Measurements from ENCODE around the gene IRS1. TPM values are rescaled to one million over a fixed set of nuclear protein-coding genes. Genes with fewer than 3 reads are reported as not detected.

Gene IRS1
- total RNA-seq, 1 donor from 2014 or later, result 19.8 TPM

DNA sequence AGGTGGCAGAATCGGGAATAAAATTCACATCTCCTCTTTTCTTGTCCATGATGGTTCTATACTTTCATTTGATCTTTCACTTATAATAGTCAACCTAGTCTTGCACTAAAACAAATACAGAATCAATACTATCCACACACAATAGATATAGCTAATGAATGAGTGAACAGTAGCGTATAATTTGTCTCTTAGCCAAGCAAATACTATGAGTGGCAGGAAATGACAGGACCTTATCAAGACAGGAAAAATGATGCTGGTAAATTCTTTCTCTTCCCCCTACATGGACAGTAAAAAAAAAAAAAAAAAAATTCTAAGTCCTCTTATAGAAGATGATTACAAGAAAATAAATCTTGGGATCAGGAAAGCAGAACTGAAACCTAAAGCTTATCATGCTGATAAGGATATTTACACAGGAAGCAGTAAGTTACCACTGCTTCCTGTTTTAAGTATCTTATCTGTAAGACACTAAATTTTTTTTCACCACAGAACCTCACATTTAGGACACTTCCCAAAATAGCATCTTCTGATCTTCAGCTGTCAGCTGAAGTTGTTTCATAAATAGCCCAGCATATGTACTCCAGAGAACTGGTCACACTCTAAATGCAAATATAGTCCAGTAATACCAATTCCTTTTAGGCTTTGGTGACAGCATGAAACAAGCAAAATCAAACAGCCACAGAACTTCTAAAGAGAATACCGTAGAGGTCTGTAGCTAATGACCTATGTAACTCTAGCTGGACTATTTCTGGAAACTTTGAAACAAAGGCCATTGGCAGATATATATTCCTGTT lies 27.0 kb downstream of the IRS1 start:
- no peaks in the 10 kb centered on the region for H3K27me3 Mint-ChIP-seq (ENCODE audit: unreplicated experiment)
- TF ChIP-seq, protein P1, sequence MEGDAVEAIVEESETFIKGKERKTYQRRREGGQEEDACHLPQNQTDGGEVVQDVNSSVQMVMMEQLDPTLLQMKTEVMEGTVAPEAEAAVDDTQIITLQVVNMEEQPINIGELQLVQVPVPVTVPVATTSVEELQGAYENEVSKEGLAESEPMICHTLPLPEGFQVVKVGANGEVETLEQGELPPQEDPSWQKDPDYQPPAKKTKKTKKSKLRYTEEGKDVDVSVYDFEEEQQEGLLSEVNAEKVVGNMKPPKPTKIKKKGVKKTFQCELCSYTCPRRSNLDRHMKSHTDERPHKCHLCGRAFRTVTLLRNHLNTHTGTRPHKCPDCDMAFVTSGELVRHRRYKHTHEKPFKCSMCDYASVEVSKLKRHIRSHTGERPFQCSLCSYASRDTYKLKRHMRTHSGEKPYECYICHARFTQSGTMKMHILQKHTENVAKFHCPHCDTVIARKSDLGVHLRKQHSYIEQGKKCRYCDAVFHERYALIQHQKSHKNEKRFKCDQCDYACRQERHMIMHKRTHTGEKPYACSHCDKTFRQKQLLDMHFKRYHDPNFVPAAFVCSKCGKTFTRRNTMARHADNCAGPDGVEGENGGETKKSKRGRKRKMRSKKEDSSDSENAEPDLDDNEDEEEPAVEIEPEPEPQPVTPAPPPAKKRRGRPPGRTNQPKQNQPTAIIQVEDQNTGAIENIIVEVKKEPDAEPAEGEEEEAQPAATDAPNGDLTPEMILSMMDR (IDR thresholded peaks at IDR 0.05), result no peak
- peak overlapping the region; percentile 12 for H3K27ac Mint-ChIP-seq (ENCODE audit: unreplicated experiment)
- H3K4me3 Mint-ChIP-seq (ENCODE audit: unreplicated experiment), result no peak overlapping the region
- peaks cover 44% of the 10 kb centered on the region for H3K36me3 Mint-ChIP-seq (ENCODE audit: unreplicated experiment)
- H3K4me1 Mint-ChIP-seq (ENCODE audit: unreplicated experiment), result peaks cover 19% of the 10 kb centered on the region
- peaks cover 13% of the 10 kb centered on the region for H3K9me3 Mint-ChIP-seq (ENCODE audit: unreplicated experiment)
- no peak for DNase-seq (ENCODE audit: extremely low spot score, unreplicated experiment)

DNA sequence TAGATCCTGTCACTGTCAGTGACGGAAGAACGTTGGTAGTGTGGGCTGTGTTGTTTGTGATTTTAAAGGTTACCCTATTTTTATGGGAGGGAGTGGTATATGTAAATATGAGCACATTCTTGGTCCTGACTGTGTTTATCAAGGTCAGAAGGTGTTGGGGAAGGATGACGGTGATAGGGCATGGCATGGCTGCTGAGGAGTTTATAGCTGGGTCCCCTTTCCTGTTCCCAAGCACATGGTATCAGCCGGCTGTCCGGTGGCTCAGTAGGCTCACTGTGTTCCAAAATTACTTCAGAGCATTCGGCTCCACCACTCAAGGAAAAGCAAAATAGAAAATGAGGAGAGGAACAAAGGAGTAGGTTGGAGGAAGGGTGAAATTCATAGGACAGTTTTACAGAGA lies 28.6 kb downstream of the IRS1 start:
- H3K36me3 Mint-ChIP-seq (ENCODE audit: unreplicated experiment), result peaks cover 36% of the 10 kb centered on the region
- no peak overlapping the region for H3K27ac Mint-ChIP-seq (ENCODE audit: unreplicated experiment)
- H3K4me3 Mint-ChIP-seq (ENCODE audit: unreplicated experiment), result no peak overlapping the region
- peaks cover 13% of the 10 kb centered on the region for H3K9me3 Mint-ChIP-seq (ENCODE audit: unreplicated experiment)
- H3K27me3 Mint-ChIP-seq (ENCODE audit: unreplicated experiment), result no peaks in the 10 kb centered on the region
- TF ChIP-seq, protein P1 (IDR thresholded peaks at IDR 0.05), result no peak
- DNase-seq (ENCODE audit: extremely low spot score, unreplicated experiment), result no peak
- H3K4me1 Mint-ChIP-seq (ENCODE audit: unreplicated experiment), result peaks cover 19% of the 10 kb centered on the region

DNA sequence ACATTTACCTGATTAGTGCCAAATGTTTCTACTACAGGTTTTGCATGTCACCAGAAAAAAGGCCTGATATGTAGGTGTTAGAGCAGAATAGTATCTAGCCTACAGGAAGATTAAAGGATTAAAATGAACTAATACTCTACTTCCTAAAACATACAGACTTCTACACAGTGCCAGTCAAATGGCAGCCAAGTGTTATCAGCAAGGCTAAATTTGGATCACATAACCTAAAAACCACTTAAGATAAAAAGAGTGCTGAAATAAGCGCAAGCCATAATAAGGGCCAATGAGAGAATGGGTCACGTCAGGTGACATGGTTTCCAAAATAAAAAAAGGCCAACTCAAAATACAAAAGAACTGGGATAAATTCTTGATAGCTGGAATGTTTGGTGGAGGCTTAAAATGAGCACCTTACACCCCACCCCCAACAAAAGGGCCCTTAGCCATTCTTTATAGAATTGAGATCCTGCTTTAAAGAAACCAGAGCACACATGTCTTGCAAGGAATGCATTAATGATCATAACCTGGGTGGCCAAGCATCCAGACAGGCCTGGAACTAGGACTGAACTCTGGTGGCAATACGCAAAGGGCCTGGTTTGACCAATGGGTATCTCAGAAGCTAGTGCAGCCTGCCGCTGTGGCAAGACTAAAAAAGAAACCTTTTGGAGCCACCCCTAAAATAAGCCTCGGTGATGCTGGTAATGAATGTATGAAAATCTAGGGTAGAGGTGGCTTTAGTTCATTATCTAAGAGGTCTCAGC lies 32.4 kb downstream of the IRS1 start:
- Mint-ChIP-seq H3K27me3 (ENCODE audit: unreplicated experiment) (no peaks in the 10 kb centered on the region), H3K4me1 (ENCODE audit: unreplicated experiment) (peaks cover 19% of the 10 kb centered on the region), H3K27ac (ENCODE audit: unreplicated experiment) (no peak overlapping the region), H3K9me3 (ENCODE audit: unreplicated experiment) (peaks cover 4% of the 10 kb centered on the region), H3K4me3 (ENCODE audit: unreplicated experiment) (no peak overlapping the region), H3K36me3 (ENCODE audit: unreplicated experiment) (peaks cover 28% of the 10 kb centered on the region)
- TF ChIP-seq, protein P1 (IDR thresholded peaks at IDR 0.05), result no peak
- no peak for DNase-seq (ENCODE audit: extremely low spot score, unreplicated experiment)

DNA sequence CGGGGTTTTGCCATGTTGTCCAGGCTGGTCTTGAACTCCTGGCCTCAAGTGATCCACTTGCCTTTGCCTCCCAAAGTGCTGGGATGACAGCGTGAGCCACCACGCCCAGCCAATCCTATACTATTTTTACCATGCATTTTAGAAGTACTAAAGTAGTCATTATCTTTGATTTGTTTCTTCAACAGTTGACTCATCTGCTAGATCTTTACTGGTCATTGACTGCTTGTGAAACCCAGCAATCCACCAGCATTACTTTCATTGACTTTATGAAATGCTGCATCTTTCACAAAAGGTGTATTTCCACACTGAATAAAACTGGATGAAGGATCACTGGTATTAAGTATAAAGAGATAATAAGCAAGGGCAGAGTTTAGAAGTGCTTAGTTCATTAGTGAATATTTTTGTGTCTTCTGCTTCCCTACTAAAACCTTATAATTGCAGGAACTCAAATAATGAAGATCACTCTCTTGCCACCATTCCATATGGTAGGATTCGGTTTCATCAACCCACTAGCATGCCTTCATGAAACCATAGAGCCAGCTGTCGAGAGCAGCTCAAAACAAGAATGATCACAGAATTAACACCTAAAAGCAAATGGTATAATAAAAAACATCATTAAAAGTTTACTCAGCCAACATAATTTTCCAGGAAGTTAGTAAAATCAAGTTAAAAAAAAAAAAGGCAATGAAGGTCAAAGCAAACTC lies 33.1 kb downstream of the IRS1 start:
- H3K4me1 Mint-ChIP-seq (ENCODE audit: unreplicated experiment), result peaks cover 14% of the 10 kb centered on the region
- no peak for DNase-seq (ENCODE audit: extremely low spot score, unreplicated experiment)
- H3K27me3 Mint-ChIP-seq (ENCODE audit: unreplicated experiment), result no peaks in the 10 kb centered on the region

More for the DNA sequence above, 33.1 kb downstream of the IRS1 start:
- Mint-ChIP-seq H3K9me3 (ENCODE audit: unreplicated experiment) (peaks cover 5% of the 10 kb centered on the region), H3K27ac (ENCODE audit: unreplicated experiment) (no peak overlapping the region), H3K36me3 (ENCODE audit: unreplicated experiment) (peaks cover 28% of the 10 kb centered on the region), H3K4me3 (ENCODE audit: unreplicated experiment) (no peak overlapping the region)
- TF ChIP-seq, protein P1 (IDR thresholded peaks at IDR 0.05), result no peak

All from osteocyte (in vitro differentiated cells).